H9 (cell line): ENCODE measurements around the gene PLD1. TPM values are rescaled to one million over a fixed set of nuclear protein-coding genes. Genes with fewer than 3 reads are reported as not detected.

ENCODE experiments used
- DNase-seq: peaks from one replicate; pipeline ENCODE4 v3.0.0-alpha.2; 2017
- H2AFZ ChIP-seq: one replicate; pipeline ENCODE4 v1.6.1; 2013; ENCODE audit warnings: mild to moderate bottlenecking, low read length, control low read depth, moderate library complexity
- H2AK5ac ChIP-seq: 2 replicates; pipeline ENCODE4 v1.6.1; 2013; ENCODE audit warnings: low read length, control low read depth, mixed read lengths; ENCODE audit not compliant: insufficient read length
- H2BK120ac ChIP-seq: one replicate; pipeline ENCODE4 v1.6.1; 2013; ENCODE audit warnings: low read depth, mild to moderate bottlenecking, low read length, control low read depth, inconsistent platforms; ENCODE audit not compliant: poor library complexity, severe bottlenecking
- H2BK12ac ChIP-seq: 2 replicates; pipeline ENCODE4 v1.6.1; 2013; ENCODE audit warnings: low read length, control low read depth, mixed read lengths, low read depth; ENCODE audit not compliant: insufficient read length
- H2BK15ac ChIP-seq: 2 replicates; pipeline ENCODE4 v1.6.1; 2013; ENCODE audit warnings: low read depth, low read length, control low read depth
- H2BK20ac ChIP-seq: one replicate; pipeline ENCODE4 v1.6.1; 2013; ENCODE audit warnings: low read depth, mild to moderate bottlenecking, low read length, control low read depth, inconsistent platforms; ENCODE audit not compliant: poor library complexity, severe bottlenecking
- H2BK5ac ChIP-seq: 2 replicates; pipeline ENCODE4 v1.6.1; 2013; ENCODE audit warnings: low read length, control low read depth, mixed read lengths; ENCODE audit not compliant: insufficient read length
- H3K14ac ChIP-seq: 2 replicates; pipeline ENCODE4 v1.6.1; 2013; ENCODE audit warnings: low read length, control low read depth; ENCODE audit not compliant: insufficient read depth
- H3K18ac ChIP-seq: 2 replicates; pipeline ENCODE4 v1.6.1; 2013; ENCODE audit warnings: low read depth, mild to moderate bottlenecking, mixed read lengths, low read length, control low read depth; ENCODE audit not compliant: insufficient read length
- H3K23ac ChIP-seq: 2 replicates; pipeline ENCODE4 v1.6.1; 2013; ENCODE audit warnings: low read length, control low read depth, mixed read lengths, low read depth; ENCODE audit not compliant: insufficient read length
- H3K23me2 ChIP-seq: 2 replicates; pipeline ENCODE4 v1.6.1; 2013; ENCODE audit warnings: low read depth, mild to moderate bottlenecking, mixed read lengths, low read length, control low read depth; ENCODE audit not compliant: insufficient read length, poor library complexity, severe bottlenecking
- H3K27ac ChIP-seq: 2 replicates; pipeline ENCODE4 v1.5.1; 2013; ENCODE audit warnings: low read length, control low read depth, mixed read lengths, low read depth; ENCODE audit not compliant: insufficient read length
- H3K27me3 ChIP-seq: 2 replicates; pipeline ENCODE4 v1.6.1; 2013; ENCODE audit warnings: low read length, control low read depth, inconsistent platforms; ENCODE audit not compliant: insufficient read depth
- H3K4ac ChIP-seq: 2 replicates; pipeline ENCODE4 v1.6.1; 2013; ENCODE audit warnings: low read depth, mild to moderate bottlenecking, control low read depth, inconsistent platforms, low read length, moderate library complexity
- H3K4me1 ChIP-seq: 2 replicates; pipeline ENCODE4 v1.6.1; 2013; ENCODE audit warnings: low read length, control low read depth, inconsistent platforms; ENCODE audit not compliant: insufficient read depth
- H3K4me2 ChIP-seq: 2 replicates; pipeline ENCODE4 v1.6.1; 2013; ENCODE audit warnings: low read length, control low read depth, mixed read lengths; ENCODE audit not compliant: insufficient read length, insufficient read depth
- H3K56ac ChIP-seq: 2 replicates; pipeline ENCODE4 v1.6.1; 2013; ENCODE audit warnings: low read depth, mild to moderate bottlenecking, mixed read lengths, low read length, control low read depth; ENCODE audit not compliant: insufficient read length
- H3K79me1 ChIP-seq: 2 replicates; pipeline ENCODE4 v1.6.1; 2013; ENCODE audit warnings: low read depth, mild to moderate bottlenecking, moderate library complexity, low read length, control low read depth, inconsistent platforms; ENCODE audit not compliant: insufficient read depth, poor library complexity, severe bottlenecking
- H3K79me2 ChIP-seq: 2 replicates; pipeline ENCODE4 v1.6.1; 2013; ENCODE audit warnings: low read length, control low read depth, inconsistent platforms; ENCODE audit not compliant: insufficient read depth
- H3K9ac ChIP-seq: 2 replicates; pipeline ENCODE4 v1.6.1; 2013; ENCODE audit warnings: low read length, control low read depth, mixed read lengths; ENCODE audit not compliant: insufficient read length; ENCODE audit errors: extremely low read depth
- H3K9me3 ChIP-seq: one replicate; pipeline ENCODE4 v1.6.1; 2013; ENCODE audit warnings: low read depth, low read length, inconsistent platforms; ENCODE audit not compliant: control insufficient read depth
- H3T11ph ChIP-seq: one replicate; pipeline ENCODE4 v1.6.1; 2013; ENCODE audit warnings: mild to moderate bottlenecking, low read length, control low read depth, inconsistent platforms
- H4K20me1 ChIP-seq: one replicate; pipeline ENCODE4 v1.6.1; 2013; ENCODE audit not compliant: control insufficient read depth, insufficient read length, insufficient read depth
- H4K5ac ChIP-seq: 2 replicates; pipeline ENCODE4 v1.6.1; 2013; ENCODE audit warnings: low read depth, mild to moderate bottlenecking, mixed read lengths, low read length, control low read depth; ENCODE audit not compliant: insufficient read length
- H4K8ac ChIP-seq: replicated peaks from 2 replicates; pipeline ENCODE4 v1.6.1; 2013; ENCODE audit warnings: low read length, control low read depth, mixed read lengths, low read depth; ENCODE audit not compliant: insufficient read length
- H4K91ac ChIP-seq: 2 replicates; pipeline ENCODE4 v1.6.1; 2013; ENCODE audit warnings: low read depth, mild to moderate bottlenecking, moderate library complexity, mixed read lengths, low read length, control low read depth; ENCODE audit not compliant: insufficient read length
- H3K27ac Mint-ChIP-seq, 3 experiments: 2 replicates in 2 of 3; 3 replicates in 1 of 3; pipeline ENCODE4 v1.8.0; 2020 to 2021; ENCODE audit warnings: mixed read lengths in 3 of 3, mild to moderate bottlenecking in 1 of 3, moderate library complexity in 1 of 3
- H3K27me3 Mint-ChIP-seq: 2 replicates; pipeline ENCODE4 v1.8.0; 2021; ENCODE audit warnings: low read depth, mild to moderate bottlenecking, moderate library complexity, mixed read lengths
- H3K36me3 Mint-ChIP-seq, 3 experiments: 2 replicates in 2 of 3; 3 replicates in 1 of 3; pipeline ENCODE4 v1.8.0; 2020 to 2021; ENCODE audit warnings: low read depth in 3 of 3, mixed read lengths in 3 of 3; ENCODE audit not compliant: insufficient read depth in 1 of 3
- H3K4me1 Mint-ChIP-seq, 2 experiments: 2 replicates each; pipeline ENCODE4 v1.8.0; 2020; ENCODE audit warnings: mixed read lengths in 2 of 2
- H3K4me3 Mint-ChIP-seq, 2 experiments: 2 replicates in 1 of 2; 3 replicates in 1 of 2; pipeline ENCODE4 v1.8.0; 2020 to 2021; ENCODE audit warnings: mild to moderate bottlenecking in 2 of 2, mixed read lengths in 2 of 2, moderate library complexity in 1 of 2
- H3K9me3 Mint-ChIP-seq, 2 experiments: 2 replicates in 1 of 2; 3 replicates in 1 of 2; pipeline ENCODE4 v1.8.0; 2020; ENCODE audit warnings: mild to moderate bottlenecking in 2 of 2, mixed read lengths in 2 of 2, moderate library complexity in 1 of 2
- CTCF ChIP-seq: fragments of 200-600 bp; sonication (generic); conservative IDR thresholded peaks from 3 replicates; pipeline ENCODE4 v1.8.0; 2021; ENCODE audit warnings: antibody characterized with exemption, mild to moderate bottlenecking
- WGBS: extraction: QIAGEN DNeasy Blood & Tissue Kit; methylation state at CpG from one replicate; pipeline ENCODE4 v1.1.7; 2013; ENCODE audit warnings: missing lambda C conversion rate, low lambda C conversion rate, mixed read lengths; ENCODE audit not compliant: insufficient read length; ENCODE audit errors: extremely low coverage; 5-methylcytosine and 5-hydroxymethylcytosine counted together
- total RNA-seq: library from RNA; stranded (reverse); gene quantifications from 2 replicates; pipeline ENCODE4 v1.2.1, GENCODE V29; 2021

Gene PLD1
- total RNA-seq, 1 experiment from 2014 or later = 1.8 TPM

GRCh38 chr3:171745577-171746319 lies 64.5 kb downstream of the PLD1 start:
- no peaks in the 10 kb centered on the region for H3K23me2 ChIP-seq
- H2BK120ac ChIP-seq = no peak overlapping the region
- H3K4me2 ChIP-seq = no peak overlapping the region
- H3K23ac ChIP-seq = no peak overlapping the region
- H3K9me3 ChIP-seq = peaks cover 12% of the 10 kb centered on the region
- H3K9ac ChIP-seq = no peak overlapping the region
- H2BK12ac ChIP-seq = no peak overlapping the region
- H4K5ac ChIP-seq = no peak overlapping the region
- no peak overlapping the region for H3K27ac ChIP-seq
- peaks cover 5% of the 10 kb centered on the region for H3K4me1 ChIP-seq
- no peak overlapping the region for H2AFZ ChIP-seq
- no CpG with 5 or more reads among the region's 40 CpGs for WGBS
- Mint-ChIP-seq H3K9me3 (peaks cover 16 to 19% of the 10 kb centered on the region in 2 experiments), H3K27ac (peak overlapping the region in 1 of 3 experiments; percentile 73; a peak in 1 of 7 replicates), H3K4me1 (peaks cover 11 to 18% of the 10 kb centered on the region in 2 experiments), H3K27me3 (no peaks in the 10 kb centered on the region), H3K4me3 (no peak overlapping the region), H3K36me3 (peaks cover 4 to 9% (median 7%) of the 10 kb centered on the region in 3 experiments; a peak in 6 of 7 replicates)
- TF ChIP-seq CTCF = no peak
- H3K27me3 ChIP-seq = no peaks in the 10 kb centered on the region
- no peaks in the 10 kb centered on the region for H3K79me2 ChIP-seq
- H3K14ac ChIP-seq = no peak overlapping the region
- H4K20me1 ChIP-seq = no peaks in the 10 kb centered on the region
- DNase-seq = no peak
- H3K79me1 ChIP-seq = no peaks in the 10 kb centered on the region
- no peak overlapping the region for H2BK20ac ChIP-seq
- no peak overlapping the region for H3K56ac ChIP-seq
- H2AK5ac ChIP-seq = no peak overlapping the region
- H3T11ph ChIP-seq = no peak overlapping the region
- no peak overlapping the region for H2BK15ac ChIP-seq
- no peak overlapping the region for H3K18ac ChIP-seq
- H3K4ac ChIP-seq = no peak overlapping the region
- no peak overlapping the region for H2BK5ac ChIP-seq
- H4K8ac ChIP-seq = no peak overlapping the region
- no peak overlapping the region for H4K91ac ChIP-seq
